DND-41 (cell line): ENCODE data around the gene SNRNP48.

Experiments used
- ATAC-seq: fragments of 200-7000 bp; cut with Tn5 transposase; 3 replicates; pipeline ENCODE4 v1.9.1; 2021; ENCODE audit warnings: low read depth; ENCODE audit not compliant: insufficient read depth
- DNase-seq: peaks from one replicate; pipeline ENCODE4 v3.0.0-alpha.2; 2020
- H2AFZ ChIP-seq: 2 replicates; pipeline ENCODE4 v1.6.0; 2012; ENCODE audit warnings: low read depth, low read length
- H3K27ac ChIP-seq: 2 replicates; pipeline ENCODE4 v1.5.1; 2012; ENCODE audit warnings: low read length, inconsistent platforms
- H3K27me3 ChIP-seq: fragments of 200-600 bp; sonication (generic); 2 replicates; pipeline ENCODE4 v1.6.0; 2012; ENCODE audit warnings: low read length, mild to moderate bottlenecking, inconsistent platforms; ENCODE audit not compliant: insufficient read depth, poor library complexity
- H3K36me3 ChIP-seq: 2 replicates; pipeline ENCODE4 v1.5.1; 2012; ENCODE audit warnings: low read length, inconsistent platforms; ENCODE audit not compliant: insufficient read depth
- H3K4me1 ChIP-seq: 2 replicates; pipeline ENCODE4 v1.5.1; 2012; ENCODE audit warnings: mild to moderate bottlenecking, low read length; ENCODE audit not compliant: insufficient read depth
- H3K4me2 ChIP-seq: 2 replicates; pipeline ENCODE4 v1.6.0; 2012; ENCODE audit warnings: mild to moderate bottlenecking, moderate library complexity, low read length, inconsistent platforms; ENCODE audit not compliant: insufficient read depth
- H3K4me3 ChIP-seq, 2 experiments: fragments of 200-600 bp in 1 of 2; shearing (Covaris generic) in 1 of 2; 2 replicates each; pipeline ENCODE4 v1.5.1; 2012 to 2016; ENCODE audit warnings: inconsistent platforms in 2 of 2, low read length in 2 of 2, mild to moderate bottlenecking in 2 of 2, low read depth in 1 of 2, moderate library complexity in 1 of 2
- H3K79me2 ChIP-seq: 2 replicates; pipeline ENCODE4 v1.6.0; 2012; ENCODE audit warnings: low read length, inconsistent platforms; ENCODE audit not compliant: insufficient read depth
- H3K9ac ChIP-seq: 2 replicates; pipeline ENCODE4 v1.6.0; 2012; ENCODE audit warnings: low read depth, mild to moderate bottlenecking, inconsistent platforms, low read length, moderate library complexity
- H3K9me3 ChIP-seq: 2 replicates; pipeline ENCODE4 v1.5.1; 2012; ENCODE audit warnings: low read length, moderate library complexity, mild to moderate bottlenecking, inconsistent platforms; ENCODE audit not compliant: insufficient read depth, severe bottlenecking
- H4K20me1 ChIP-seq: 2 replicates; pipeline ENCODE4 v1.6.0; 2012; ENCODE audit warnings: low read length; ENCODE audit not compliant: insufficient read depth
- EZH2 ChIP-seq: IDR thresholded peaks from 3 replicates; pipeline ENCODE4 v1.6.1; 2012; ENCODE audit warnings: borderline replicate concordance, low read depth, mild to moderate bottlenecking, moderate library complexity, low read length, inconsistent platforms; ENCODE audit not compliant: severe bottlenecking
- TF ChIP-seq, protein P1 (sequence below): IDR thresholded peaks from 2 replicates; pipeline ENCODE4 v1.5.1; 2012; ENCODE audit warnings: borderline replicate concordance, low read length, moderate library complexity, mild to moderate bottlenecking; ENCODE audit not compliant: poor library complexity, severe bottlenecking; ENCODE audit errors: extremely low read depth

The SNRNP48 gene

GRCh38 chr6:7554533-7555275 lies 35.3 kb upstream of the SNRNP48 start:
- Histone ChIP-seq H3K27ac (no peak overlapping the region), H3K9ac (no peak overlapping the region), H3K36me3 (no peaks in the 10 kb centered on the region), H3K79me2 (no peaks in the 10 kb centered on the region), H2AFZ (no peak overlapping the region), H4K20me1 (no peaks in the 10 kb centered on the region), H3K27me3 (peaks cover 29% of the 10 kb centered on the region), H3K4me1 (no peaks in the 10 kb centered on the region), H3K4me3 (no peak overlapping the region), H3K9me3 (no peaks in the 10 kb centered on the region), H3K4me2 (no peak overlapping the region)
- ATAC-seq (no peak), DNase-seq (no peak)
- TF ChIP-seq, protein P1, sequence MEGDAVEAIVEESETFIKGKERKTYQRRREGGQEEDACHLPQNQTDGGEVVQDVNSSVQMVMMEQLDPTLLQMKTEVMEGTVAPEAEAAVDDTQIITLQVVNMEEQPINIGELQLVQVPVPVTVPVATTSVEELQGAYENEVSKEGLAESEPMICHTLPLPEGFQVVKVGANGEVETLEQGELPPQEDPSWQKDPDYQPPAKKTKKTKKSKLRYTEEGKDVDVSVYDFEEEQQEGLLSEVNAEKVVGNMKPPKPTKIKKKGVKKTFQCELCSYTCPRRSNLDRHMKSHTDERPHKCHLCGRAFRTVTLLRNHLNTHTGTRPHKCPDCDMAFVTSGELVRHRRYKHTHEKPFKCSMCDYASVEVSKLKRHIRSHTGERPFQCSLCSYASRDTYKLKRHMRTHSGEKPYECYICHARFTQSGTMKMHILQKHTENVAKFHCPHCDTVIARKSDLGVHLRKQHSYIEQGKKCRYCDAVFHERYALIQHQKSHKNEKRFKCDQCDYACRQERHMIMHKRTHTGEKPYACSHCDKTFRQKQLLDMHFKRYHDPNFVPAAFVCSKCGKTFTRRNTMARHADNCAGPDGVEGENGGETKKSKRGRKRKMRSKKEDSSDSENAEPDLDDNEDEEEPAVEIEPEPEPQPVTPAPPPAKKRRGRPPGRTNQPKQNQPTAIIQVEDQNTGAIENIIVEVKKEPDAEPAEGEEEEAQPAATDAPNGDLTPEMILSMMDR, result no peak
- no peak for TF ChIP-seq EZH2

DNA sequence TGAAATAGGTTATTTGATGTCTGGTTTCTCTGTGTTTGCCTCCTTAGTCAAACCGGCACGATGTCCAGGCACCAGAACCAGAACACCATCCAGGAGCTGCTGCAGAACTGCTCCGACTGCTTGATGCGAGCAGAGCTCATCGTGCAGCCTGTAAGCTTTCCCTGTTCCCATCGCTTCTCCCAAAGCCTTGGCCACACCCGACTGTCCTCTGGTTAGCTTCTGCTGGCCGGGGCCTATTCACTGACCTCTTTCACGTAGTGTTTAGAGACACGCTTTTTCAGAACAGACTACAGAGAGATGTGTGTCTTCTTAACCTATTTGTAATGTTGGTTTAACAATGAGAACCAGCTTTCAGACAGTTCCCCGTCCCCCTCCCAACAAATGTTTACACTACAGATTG lies 34.3 kb upstream of the SNRNP48 start:
- Histone ChIP-seq H3K79me2 (no peaks in the 10 kb centered on the region), H3K36me3 (no peaks in the 10 kb centered on the region), H3K4me3 (no peak overlapping the region), H3K27me3 (peaks cover 38% of the 10 kb centered on the region), H3K4me2 (no peak overlapping the region), H2AFZ (no peak overlapping the region), H3K4me1 (no peaks in the 10 kb centered on the region), H3K27ac (no peak overlapping the region), H3K9ac (no peak overlapping the region), H4K20me1 (no peaks in the 10 kb centered on the region), H3K9me3 (no peaks in the 10 kb centered on the region)
- no peak for TF ChIP-seq EZH2
- DNase-seq, result no peak
- no peak for ATAC-seq

DNA sequence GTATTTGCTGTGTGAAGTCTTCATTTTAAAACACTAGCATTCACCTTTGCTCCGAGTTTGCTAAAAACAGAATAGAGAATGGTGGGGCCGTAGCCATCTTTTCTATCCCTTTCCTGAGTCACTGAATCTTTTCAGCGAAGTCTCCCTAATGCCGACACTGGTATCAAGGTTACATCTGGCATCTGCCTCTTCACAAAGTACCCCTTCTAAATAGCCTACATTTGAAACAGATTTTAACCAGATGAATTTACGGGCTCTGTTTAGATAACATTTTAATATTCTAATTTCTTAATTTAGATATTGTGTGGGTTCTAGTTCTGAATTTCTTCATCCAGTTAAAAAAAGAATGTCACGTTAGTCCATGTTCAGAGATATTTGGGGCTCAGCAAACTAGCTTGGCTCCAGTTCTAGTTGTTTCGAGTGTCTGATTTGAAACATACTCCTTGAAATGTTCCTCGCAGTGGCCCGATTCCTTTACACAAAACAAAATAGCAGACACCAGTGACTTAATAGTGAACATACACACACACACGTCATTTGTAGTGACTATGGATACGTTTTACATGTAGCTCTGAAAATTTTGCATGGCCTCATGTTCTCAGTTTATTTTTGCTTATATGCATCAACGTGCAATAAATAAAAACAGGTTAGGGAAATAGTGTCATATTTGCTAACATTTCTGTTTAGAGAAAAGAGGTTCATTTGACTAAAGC lies 33.4 kb upstream of the SNRNP48 start:
- H3K79me2 ChIP-seq, result no peaks in the 10 kb centered on the region
- H3K27me3 ChIP-seq, result peaks cover 38% of the 10 kb centered on the region
- no peaks in the 10 kb centered on the region for H4K20me1 ChIP-seq
- no peaks in the 10 kb centered on the region for H3K9me3 ChIP-seq
- no peak overlapping the region for H3K4me2 ChIP-seq
- no peak for ATAC-seq
- H3K27ac ChIP-seq, result no peak overlapping the region
- H3K9ac ChIP-seq, result no peak overlapping the region
- H3K4me1 ChIP-seq, result no peaks in the 10 kb centered on the region
- TF ChIP-seq EZH2, result no peak
- TF ChIP-seq, protein P1, result no peak
- H2AFZ ChIP-seq, result no peak overlapping the region
- no peaks in the 10 kb centered on the region for H3K36me3 ChIP-seq
- no peak overlapping the region for H3K4me3 ChIP-seq
- no peak for DNase-seq

DNA sequence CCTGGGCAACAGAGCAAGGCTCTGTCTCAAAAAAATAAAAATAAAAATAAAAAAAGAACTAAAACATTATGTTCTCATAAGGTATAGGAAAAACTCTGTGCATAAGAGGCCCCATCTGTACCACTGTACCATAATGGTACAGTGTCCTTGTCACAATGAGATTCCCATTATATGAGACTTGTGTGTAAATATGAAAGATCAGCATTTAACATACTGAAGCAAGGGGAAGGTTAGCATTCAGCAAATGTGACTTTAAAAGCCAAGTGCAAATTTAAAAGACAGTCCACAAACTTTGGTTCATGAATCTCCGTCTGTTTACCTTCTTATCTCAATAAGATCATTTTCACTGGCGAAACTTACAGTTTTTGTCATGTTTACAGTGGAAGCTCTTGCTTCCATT lies 32.3 kb upstream of the SNRNP48 start:
- no peaks in the 10 kb centered on the region for H3K79me2 ChIP-seq
- H2AFZ ChIP-seq, result no peak overlapping the region
- no peak overlapping the region for H3K4me3 ChIP-seq
- no peak overlapping the region for H3K27ac ChIP-seq
- no peak overlapping the region for H3K9ac ChIP-seq
- DNase-seq, result no peak
- H3K27me3 ChIP-seq, result peaks cover 36% of the 10 kb centered on the region
- TF ChIP-seq, protein P1, result no peak
- TF ChIP-seq EZH2, result no peak
- H3K9me3 ChIP-seq, result no peaks in the 10 kb centered on the region
- no peaks in the 10 kb centered on the region for H3K4me1 ChIP-seq
- H3K36me3 ChIP-seq, result no peaks in the 10 kb centered on the region
- H3K4me2 ChIP-seq, result no peak overlapping the region
- no peaks in the 10 kb centered on the region for H4K20me1 ChIP-seq
- no peak for ATAC-seq
